Fibroblast of skin of scalp (primary cell): ENCODE measurements around the gene HS2ST1.
"Not testable (repeated sequence)": the region's sequence is repeated elsewhere in the genome, so short reads cannot be mapped to it uniquely, and the experiment has no call there.

Experiments used
- DNase-seq: peaks from one replicate; pipeline ENCODE4 v3.0.0-alpha.2; 2013

HS2ST1 gene

DNA sequence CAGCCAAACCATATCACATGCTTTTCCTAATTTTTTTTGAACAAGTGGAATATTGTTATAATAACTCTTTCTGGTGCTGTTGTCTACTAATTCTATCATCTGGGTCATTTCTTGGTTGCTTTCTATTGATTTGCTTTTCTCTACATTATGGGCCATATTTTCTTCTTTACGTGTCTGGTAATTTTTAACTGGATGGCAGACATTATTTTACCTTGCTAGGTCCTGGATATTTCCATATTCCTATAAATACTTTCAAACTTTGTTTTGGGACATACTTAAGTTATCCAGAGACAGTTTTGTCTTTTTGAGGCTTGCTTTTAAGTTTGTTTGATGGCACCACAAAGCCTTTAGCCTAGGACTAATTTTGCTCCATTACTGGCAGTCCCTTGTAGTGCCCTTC is 11.3 kb downstream of the HS2ST1 start:
- DNase-seq, result no peak

DNA sequence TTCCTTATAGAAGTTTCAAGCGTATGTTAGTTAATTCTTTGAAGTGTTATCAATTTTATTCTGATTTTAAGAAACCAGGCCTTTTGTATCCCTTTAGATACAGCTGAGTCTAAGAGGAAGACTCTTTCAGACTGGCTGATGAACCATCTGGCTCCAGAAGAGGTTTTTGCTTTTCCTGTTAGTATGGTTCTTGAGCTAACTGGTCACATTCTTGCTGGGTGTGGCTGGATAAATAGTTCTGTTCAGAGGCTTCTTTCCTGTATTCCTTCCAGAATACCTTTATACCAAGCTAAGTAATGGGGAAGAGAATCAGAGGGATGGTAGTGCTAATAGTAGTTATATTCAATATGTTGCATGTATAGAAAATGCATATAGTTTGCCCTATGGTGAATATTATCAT is 12.4 kb downstream of the HS2ST1 start:
- DNase-seq, result no peak

DNA sequence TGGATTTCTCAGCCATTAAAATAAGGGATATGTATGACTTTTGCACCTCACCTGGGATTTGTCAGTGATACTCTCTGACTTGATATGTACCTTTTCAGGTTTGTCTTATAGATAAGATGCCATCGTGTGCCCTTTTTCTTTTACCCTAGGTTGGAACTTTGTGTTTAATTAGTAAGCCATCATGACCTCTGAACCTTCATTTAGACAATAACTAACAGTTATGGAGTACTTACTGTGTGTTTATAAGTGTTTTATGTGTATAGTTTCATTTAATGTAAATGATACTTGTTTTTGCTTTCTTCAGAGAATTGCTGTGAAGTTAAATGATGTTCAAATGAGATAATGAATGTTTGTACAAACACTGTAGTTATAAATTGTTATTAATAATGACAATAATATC is 14.4 kb downstream of the HS2ST1 start:
- no peak for DNase-seq

DNA sequence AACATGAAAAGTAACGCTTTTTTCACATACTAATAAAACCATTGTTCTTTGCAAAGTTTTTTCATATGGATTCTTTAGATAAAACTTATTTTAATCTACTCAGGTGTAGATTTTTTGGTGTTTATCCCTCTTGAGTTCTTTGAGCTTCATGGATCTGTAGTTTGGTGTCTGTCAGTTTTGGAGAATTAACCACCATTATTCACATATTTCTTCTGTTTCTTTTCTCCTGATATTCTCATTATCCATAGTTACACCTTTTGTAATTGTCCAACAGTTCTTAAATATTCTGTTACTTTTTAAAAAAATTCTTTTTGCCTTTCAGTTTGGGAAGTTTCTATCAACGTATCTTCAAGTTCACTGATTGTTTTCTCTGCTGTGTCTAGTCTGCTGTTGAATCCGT is 18.6 kb downstream of the HS2ST1 start:
- DNase-seq, result no peak

DNA sequence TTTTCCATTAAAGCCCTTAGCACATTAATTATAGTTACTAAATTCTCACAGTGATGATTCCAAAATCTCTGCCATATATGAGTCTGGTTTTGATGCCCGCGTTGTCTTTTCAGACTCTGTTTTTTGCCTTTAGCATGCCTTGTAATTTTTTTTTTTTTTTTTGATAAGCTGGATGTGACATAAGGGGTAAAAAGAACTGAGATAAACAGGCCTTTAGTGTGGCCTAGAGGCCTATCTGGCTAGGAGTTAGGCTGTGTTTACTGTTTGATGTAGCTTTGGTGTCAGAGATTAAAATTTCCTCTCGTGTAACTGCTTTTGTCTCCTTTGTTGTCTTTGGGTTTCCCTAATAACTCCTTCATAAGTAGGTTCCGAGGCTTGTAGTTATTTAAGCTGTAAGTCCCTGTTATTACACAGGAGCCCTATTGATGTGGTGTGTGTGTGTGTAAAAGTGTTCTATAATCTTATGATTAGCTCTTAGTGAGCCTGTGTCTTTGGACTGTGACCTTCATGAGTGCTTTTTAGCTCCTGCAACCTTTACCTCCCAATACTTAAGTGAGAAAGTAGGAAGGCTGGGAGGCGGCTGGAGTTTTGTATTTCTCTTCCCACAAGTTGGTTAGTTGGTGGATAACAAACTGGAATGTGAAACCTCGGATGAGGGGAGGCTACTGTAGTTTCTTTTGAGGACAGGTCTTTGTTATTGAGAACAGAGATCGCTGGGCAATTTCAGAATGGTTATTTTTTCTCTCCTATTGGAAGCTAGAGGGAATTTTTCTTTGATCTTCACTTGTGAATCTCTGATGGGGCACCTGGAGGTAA is 19.3 kb downstream of the HS2ST1 start:
- DNase-seq, result no peak

DNA sequence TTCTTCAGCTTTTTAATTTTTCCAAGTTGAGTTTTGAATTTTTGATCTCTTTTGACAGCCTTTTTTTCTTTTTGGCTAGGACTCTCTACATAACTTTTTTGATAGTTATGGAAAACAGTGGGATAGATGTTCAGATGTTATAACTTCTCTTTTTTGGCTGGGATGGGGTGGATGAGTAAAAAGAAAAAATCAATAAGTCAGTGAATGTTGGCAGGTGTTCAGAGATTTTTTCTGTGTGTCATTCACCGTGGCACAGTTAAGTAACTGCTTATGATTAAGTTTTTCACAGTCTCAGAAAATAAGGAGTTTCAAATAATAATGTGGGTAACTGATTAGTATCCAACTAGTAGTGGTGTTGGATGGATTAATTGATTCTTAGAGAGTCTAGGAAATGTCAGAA is 24.0 kb downstream of the HS2ST1 start:
- no peak for DNase-seq

DNA sequence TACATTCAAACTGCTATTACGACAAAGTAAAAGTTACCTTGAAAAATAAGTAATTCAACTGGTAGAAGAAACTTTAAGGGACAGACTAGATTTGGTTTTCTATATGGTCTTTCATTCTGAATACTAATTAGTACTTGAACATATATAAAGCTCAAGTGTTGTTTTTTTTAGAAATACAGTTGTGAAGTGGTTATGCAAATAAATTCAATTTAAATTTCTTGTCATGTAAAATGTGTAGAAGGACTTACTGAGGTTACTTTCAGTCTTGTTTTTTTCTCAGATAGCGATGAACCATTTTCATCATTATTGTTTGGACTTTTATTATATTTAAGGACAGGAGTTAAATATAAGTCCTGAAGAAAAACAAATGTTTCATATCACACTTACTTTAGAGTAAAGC is 24.4 kb downstream of the HS2ST1 start:
- DNase-seq, result no peak

DNA sequence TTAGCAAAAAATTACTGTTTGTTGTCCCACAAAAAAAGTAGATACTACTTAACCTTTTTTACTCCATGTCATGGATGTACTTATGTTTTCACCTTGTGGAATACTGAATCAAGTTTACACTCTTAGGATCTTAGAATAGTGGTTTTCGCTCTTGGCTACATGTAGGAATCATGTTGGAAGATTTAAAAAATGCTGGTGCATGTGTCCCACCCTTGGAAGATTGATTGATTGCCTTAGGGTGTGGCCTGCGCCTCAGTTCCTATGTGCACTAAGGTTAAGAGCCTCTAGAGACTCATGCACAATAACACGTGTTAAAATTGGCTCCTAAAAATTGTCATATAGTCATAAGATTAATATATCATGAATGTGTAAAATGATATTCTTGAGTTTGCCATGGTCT is 25.0 kb downstream of the HS2ST1 start:
- no peak for DNase-seq

DNA sequence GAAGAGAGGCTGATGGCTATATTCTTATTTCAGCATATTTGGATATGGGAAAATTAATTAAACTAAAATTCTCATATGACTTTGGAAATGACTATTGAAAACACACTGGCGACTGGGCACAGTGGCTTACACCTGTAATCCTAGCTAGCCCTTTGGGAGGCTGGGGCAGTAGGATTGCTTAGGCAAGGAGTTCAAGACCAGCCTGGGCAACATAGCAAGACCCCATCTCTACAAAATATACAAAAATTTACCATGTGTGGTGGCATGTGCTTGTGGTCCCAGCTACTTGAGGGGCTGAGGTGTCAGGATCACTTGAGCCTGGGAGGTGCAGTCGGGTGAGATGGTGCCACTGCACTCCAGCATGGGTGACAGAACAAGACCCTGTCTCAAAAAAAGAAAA is 26.2 kb downstream of the HS2ST1 start:
- no peak for DNase-seq

DNA sequence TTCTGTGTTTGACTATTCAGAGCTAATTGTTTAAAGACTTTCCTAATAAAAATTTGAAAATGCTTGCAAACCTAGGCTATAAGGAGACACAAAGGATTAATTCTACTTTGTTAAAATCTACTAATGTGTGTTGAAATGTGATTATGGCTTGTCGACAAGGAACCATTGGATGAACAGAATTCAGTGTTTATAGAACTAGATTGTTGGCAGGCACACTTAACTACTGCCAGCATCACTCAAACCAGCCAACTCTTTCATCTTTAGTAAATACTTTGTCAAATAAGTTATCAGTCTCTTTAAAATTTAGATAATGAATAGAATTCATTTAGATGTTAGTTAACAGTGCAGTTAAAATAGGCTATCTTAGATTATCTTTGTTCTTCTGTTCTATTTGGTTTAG is 27.6 kb downstream of the HS2ST1 start:
- DNase-seq, result no peak

DNA sequence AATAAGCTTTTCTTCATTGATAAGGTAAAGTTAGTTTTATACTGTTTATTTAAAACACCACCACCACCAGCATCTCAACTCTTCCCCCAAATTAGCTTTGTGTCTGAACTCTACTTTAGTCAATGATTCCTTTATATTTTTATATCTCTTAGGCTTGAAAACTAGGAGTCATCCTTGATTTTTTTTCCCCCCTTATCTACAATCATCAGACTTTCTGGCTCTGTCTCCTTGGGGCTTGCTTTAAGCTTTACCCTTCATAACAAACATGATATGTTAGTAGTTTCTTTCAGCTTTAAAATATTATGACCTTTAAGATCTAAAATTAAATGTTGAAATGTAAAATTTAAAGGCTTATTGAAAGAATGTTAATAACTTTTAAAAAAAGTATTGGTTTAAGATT is 28.3 kb downstream of the HS2ST1 start:
- DNase-seq, result no peak

DNA sequence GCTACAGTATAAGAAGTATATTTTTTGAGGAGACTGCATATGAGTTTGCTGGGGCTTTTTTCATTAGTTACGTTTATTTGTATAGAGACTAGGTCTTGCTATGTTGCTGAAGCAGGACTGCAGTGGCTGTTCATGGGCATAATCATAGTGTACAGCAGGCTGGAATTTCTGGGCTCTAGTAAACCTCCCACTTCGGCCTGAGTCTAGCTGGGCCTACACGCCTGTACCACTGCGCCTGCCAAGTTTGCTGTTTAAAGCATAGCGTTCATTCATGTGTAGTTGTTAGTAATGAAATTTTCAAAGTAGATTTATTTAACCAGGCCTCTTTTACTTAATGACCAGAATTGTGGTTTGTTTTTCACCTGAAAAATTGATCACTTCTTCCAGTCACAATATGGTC is 33.8 kb downstream of the HS2ST1 start:
- no peak for DNase-seq

DNA sequence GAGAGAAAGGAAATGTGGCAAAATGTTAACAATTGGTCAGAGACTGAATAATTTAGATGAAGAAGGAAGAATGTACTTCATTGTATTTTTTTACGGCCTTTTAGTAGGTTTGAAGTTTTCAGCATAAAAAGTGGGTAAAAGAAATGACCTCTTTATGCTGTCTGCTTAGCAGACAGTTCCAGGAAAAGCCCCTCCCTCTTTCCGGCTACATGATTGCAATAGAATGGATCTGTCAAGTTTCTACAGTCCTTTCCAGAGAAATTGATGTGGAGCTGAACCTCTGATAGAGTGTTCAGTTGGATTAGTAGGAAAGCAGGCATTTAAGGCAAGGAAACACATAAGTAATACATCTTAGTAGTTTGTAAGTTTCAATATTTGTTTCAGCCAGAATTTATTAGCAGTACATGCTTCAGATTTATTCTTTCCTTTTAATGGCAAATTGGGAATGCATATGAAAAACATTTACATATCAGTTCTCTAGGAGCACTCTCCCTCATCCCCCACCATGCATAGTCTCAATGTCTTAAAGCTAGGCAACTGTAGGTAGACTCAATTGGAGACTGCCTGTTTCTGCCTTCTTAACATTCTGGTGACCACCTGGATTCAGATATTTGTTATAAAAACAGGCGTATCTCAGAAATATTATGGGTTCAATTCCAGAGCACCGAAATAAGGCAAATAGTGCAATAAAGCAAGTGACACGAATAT is 36.4 kb downstream of the HS2ST1 start:
- no peak for DNase-seq

DNA sequence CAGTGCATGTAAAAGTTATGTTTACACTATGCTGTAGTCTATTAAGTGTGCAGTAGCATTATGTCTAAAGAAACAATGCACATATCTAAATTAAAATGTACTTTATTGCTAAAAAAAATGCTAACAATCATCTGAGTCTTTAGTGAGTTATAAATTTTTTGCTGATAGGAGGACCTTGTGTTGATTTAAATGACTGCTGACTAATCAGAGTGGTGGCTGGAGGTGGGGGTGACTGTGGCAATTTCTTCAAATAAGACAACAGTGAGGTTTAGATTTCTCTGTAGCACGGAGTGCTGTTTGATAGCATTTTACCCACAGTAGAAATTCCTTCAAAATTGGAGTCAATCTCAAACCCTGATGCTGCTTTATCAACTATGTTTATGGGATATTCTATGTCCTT is 37.0 kb downstream of the HS2ST1 start:
- DNase-seq, result no peak

DNA sequence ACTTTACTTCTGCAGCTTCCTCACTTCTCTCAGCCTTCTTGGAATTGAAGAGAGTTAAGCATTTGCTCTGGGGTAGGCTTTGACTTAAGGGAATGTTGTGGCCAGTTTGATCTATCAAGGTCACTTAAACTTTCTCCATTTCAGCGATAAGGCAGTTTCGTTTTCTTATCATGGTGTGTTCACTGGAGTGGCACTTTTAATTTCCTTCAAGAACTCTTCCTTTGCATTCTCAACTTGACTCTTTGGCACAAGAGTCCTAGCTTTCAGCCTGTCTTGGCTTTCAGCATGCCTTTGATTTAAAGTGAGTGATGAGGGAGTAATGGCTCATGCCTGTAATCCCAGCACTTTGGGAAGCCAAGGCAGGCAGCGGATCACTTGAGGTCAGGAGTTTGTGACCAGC is 38.7 kb downstream of the HS2ST1 start:
- no peak for DNase-seq

DNA sequence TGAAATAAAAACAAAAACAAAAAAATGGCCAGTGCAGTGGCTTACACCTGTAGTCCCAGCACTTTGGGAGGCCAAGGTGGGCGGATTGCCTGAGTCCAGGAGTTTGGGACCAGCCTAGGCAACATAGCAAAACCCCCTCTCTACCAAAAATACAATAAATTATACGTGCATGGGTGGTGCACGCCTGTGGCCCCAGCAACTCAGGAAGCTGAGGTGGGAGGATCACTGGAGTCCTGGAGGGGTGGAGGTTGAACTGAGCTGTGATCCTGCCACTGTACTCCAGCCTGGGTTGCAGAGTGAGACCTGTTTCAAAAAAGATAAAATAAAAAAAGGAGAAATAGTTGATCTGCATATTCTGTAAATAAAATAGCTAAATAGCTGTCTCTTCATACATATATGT is 41.2 kb downstream of the HS2ST1 start:
- no peak for DNase-seq

DNA sequence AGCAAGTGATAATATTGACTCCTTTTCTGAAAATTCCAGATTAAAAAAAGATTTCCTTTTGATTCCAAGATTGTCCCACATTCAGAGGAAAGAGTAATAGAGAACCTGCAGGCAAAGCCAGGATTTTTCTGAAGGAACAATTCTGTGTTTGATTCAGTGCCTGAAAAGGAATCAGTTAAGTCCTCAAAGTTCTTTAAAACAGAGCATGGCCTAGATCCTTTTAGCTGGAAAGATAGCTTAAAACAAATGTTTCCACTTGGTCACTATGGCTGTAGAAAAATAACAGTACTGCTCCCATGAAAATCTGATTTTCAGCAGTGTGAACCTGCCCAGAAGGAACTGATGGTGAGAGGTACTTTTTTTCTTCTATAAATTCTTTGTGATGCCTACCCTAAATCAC is 41.8 kb downstream of the HS2ST1 start:
- no peak for DNase-seq

DNA sequence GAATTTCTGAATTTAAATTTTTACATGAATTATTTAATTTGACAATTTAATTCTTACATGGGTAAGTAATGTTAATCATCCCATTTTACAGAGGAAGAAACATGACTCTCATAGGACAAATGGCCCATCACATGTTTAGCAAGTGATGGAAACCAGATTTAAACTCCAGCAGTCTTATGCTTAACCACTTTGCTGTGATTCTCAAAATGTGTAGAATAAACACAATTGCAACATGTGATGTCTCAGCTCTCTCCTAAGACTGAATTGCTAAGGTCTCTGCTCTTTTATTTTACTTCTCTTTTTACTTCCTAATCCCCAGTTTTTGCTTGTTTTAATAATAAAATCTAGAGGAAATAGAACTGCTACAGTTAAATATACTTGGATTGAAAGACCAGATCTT is 42.8 kb downstream of the HS2ST1 start:
- DNase-seq, result no peak

DNA sequence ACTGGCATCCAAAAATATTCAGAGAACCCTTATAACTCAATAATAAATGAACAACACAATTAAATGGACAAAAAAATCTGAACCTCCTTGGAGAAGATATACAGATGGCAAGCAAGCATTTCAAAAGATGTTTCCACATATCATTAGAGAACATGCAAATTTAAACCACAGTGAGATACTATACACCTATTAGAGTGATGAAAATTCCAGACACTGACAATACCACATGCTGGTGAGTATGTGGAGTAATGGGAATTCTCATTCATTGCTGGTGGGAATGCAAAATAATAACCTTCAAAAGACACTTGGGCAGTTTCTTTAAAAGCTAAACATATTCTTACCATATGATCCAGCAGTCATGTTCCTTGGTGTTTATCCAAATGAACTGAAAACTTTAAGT is 46.1 kb downstream of the HS2ST1 start:
- DNase-seq, result no peak

DNA sequence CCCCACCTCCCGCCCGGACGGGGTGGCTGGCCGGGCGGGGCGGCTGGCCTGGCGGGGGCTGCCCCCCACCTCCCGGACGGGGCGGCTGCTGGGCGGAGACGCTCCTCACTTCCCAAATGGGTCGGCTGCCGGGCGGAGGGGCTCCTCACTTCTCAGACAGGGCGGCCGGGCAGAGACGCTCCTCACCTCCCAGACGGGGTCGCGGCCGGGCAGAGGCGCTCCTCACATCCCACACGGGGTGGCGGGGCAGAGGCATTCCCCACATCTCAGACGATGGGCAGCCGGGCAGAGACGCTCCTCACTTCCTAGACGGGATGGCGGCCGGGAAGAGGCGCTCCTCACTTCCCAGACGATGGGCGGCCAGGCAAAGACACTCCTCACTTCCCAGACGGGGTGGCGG is 49.4 kb downstream of the HS2ST1 start:
- not testable (repeated sequence) for DNase-seq

DNA sequence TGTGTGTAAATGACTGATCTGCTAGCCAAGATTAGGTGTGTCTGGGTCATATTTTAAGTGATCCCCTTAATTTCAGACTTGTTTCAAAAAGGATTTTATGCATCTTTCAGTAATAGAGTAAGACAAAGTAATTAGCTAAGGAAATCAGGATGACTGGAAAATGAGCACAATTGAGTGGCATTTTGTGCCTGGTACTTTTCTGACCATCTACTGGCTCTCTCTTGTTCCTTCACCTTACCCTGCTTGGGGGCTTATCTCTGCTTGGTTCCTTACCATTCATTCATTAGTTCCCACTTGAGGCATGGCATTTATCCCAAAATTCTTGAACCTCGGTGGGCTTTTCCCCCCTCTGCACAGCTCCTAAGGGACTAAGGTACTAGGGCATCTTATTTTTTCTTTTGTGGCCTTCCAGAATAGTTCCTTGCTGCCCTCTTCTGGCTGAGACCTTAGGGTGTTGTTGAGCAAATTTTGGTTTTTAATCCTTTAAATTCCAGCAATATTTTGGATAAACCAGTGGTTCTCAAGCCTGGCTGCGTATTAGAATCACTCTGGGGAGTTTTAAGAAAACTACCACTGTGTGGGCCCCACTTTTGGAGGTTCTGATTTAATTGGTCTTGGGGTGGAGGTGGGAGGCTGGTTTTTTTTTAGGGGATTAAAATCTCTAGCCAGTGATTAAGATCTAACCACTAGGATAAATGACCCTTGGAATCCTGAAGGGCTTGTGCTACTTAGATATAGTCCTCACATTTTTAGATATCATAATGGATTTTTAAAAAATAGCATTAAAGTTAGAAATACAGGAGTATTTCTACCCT is 50.8 kb downstream of the HS2ST1 start:
- peak; percentile 49 for DNase-seq

DNA sequence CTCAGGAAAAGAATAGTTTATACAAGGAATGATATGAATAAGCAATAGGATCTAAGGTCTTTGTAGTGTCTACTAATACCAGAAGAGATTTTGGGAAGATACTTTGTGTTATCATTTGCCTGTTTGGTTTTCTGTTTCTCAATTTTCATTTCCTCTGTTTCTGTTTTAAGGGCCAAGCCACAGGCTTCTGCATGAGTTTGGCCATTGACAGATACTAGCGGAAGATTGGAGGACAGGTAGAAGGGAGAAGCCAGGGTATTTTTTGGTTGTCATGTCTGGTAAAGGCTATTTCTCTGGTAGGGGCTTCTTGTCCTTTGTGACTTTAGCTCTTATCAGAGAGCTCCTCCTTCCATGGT is 51.4 kb downstream of the HS2ST1 start:
- no peak for DNase-seq

DNA sequence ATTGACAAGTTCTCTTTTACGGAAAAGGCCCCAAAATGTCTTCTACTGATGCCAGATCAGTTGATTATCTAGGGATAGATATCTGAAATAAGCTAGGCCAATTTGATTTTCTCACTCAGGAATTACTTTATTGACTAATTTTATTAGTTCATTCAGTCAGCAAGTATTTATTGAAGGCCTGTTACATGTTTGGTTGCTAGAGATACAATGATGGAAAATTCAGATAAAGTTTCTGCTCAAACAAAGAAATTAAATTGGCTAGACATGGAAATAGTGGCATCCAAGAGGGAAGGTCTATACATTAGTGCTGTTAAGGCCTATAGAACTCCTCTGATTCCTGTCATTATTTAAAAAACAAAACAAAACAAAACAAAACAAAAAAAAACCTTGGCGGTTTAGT is 56.5 kb downstream of the HS2ST1 start:
- DNase-seq, result no peak

DNA sequence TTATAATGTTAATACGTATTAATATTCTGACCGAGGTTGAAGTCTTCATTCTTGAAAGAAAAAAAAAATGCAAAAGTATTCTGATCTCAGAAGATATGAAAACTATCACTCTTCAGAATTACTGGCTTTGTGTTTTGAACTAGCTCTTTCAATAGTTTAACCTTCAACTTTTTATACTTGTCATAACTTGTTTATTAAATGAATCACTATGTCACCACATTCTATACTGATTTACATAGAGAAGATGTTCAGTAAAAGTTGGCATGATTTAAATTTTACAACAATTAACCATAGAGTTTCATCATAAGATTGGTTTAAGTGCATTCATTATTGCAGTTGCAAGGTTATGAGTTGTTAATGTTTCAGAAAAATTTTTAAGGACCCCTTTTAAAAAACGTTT is 57.3 kb downstream of the HS2ST1 start:
- no peak for DNase-seq
